AG04449 (cell line): ENCODE data around the gene PDCD4.
"Not testable (repeated sequence)": the region's sequence is repeated elsewhere in the genome, so short reads cannot be mapped to it uniquely, and the experiment has no call there.

Source experiments
- CTCF ChIA-PET: fragments of 350-600 bp; formaldehyde crosslinking; extraction: SDS; loops from one replicate; lab custom pipeline; 2021; ENCODE audit warnings: antibody characterized with exemption; lab: Yijun Ruan, JAX
- POLR2A ChIA-PET: fragments of 400-600, 350-600 bp; formaldehyde crosslinking; extraction: SDS; loops from one replicate; lab custom pipeline; 2020; ENCODE audit warnings: antibody characterized with exemption, inconsistent platforms; lab: Yijun Ruan, JAX
- DNase-seq: peaks from one replicate; pipeline ENCODE4 v3.0.0-alpha.2; 2010; ENCODE audit warnings: low read depth, low spot score
- H3K4me3 ChIP-seq: 2 replicates; pipeline ENCODE4 v1.5.1; 2011; ENCODE audit warnings: low read depth, mild to moderate bottlenecking, control low read depth, low read length
- CTCF ChIP-seq: IDR thresholded peaks from one replicate; pipeline ENCODE4 v1.5.1; 2011; ENCODE audit warnings: mild to moderate bottlenecking, moderate library complexity, low read length, control low read depth, inconsistent platforms; ENCODE audit not compliant: insufficient read depth; ENCODE audit errors: missing control alignments

Gene PDCD4

GRCh38 chr10:110915035-110915434, 43.3 kb downstream of the PDCD4 start:
- no peak for DNase-seq
- no peak overlapping the region for H3K4me3 ChIP-seq
- POLR2A ChIA-PET, result no interaction called here
- TF ChIP-seq CTCF, result no peak
- CTCF ChIA-PET, result interaction anchor here (0.7 kb wide), 1 partner anchor 169 kb away, joined by 4 read pairs; no protein-coding TSS in a partner anchor

GRCh38 chr10:110915600-110915999, 43.9 kb downstream of the PDCD4 start:
- POLR2A ChIA-PET, DNase-seq, H3K4me3 ChIP-seq, CTCF ChIA-PET: not testable (repeated sequence)

GRCh38 chr10:110916554-110917346, 45.0 kb downstream of the PDCD4 start:
- H3K4me3 ChIP-seq, result no peak overlapping the region; the same call in 1 of the 2 replicates
- no peak for TF ChIP-seq CTCF
- CTCF ChIA-PET, result interaction anchor here (0.6 to 2.1 kb wide), 6 partner anchors 12 to 172 kb away, joined by 3 to 8 read pairs (median 4); no protein-coding TSS in a partner anchor
- peak; percentile 93 for DNase-seq
- POLR2A ChIA-PET, result no interaction called here

GRCh38 chr10:110918269-110918642, 46.5 kb downstream of the PDCD4 start:
- ChIA-PET CTCF (interaction anchor here (1.2 to 2.1 kb wide), 5 partner anchors 12 to 308 kb away, joined by 3 to 8 read pairs (median 4); no protein-coding TSS in a partner anchor), POLR2A (interaction anchor here (0.6 to 1.7 kb wide), 9 partner anchors 16 to 620 kb away, joined by 3 to 7 read pairs (median 3); partner anchors contain the start of gene PDCD4)
- peak overlapping the region; percentile 79 for H3K4me3 ChIP-seq
- no peak for TF ChIP-seq CTCF
- DNase-seq, result peak; percentile 74

- POLR2A ChIA-PET, result interaction anchor here (0.6 to 1.7 kb wide), 15 partner anchors 11 to 708 kb away, joined by 3 to 7 read pairs (median 3); partner anchors contain the start of gene PDCD4
- TF ChIP-seq CTCF, result peak; percentile 0
- CTCF ChIA-PET, result interaction anchor here (1.0 to 1.6 kb wide), 4 partner anchors 9 to 308 kb away, joined by 3 to 4 read pairs (median 4); no protein-coding TSS in a partner anchor
These were observed 47.1 kb downstream of the PDCD4 start, which contains the start of gene BBIP1 for GRCh38 chr10:110918643-110919348. TSS of gene BBIP1 (minus strand) at chr10:110919180. CDS start at chr10:110918157, 1,023 bp downstream.

GRCh38 chr10:110919349-110919931, 47.7 kb downstream of the PDCD4 start, which contains the start of gene SHOC2:
TSS of gene SHOC2 (plus strand) at chr10:110919604. CDS start at chr10:110964359, 44,755 bp downstream.
- H3K4me3 ChIP-seq, result peak within 1 kb of the TSS; percentile 82
- DNase-seq, result no peak
- ChIA-PET CTCF (interaction anchor here (1.0 to 1.6 kb wide), 2 partner anchors 8 to 13 kb away, joined by 3 to 4 read pairs; no protein-coding TSS in a partner anchor), POLR2A (interaction anchor here (0.5 to 1.7 kb wide), 11 partner anchors 10 to 1527 kb away, joined by 3 to 4 read pairs (median 3); partner anchors contain the start of genes VTI1A and ZDHHC6)
- TF ChIP-seq CTCF, result peak; percentile 54

More at GRCh38 chr10:110918643-110919348, 47.1 kb downstream of the PDCD4 start, which contains the start of gene BBIP1:
- peak within 1 kb of the TSS; percentile 82 for H3K4me3 ChIP-seq
- peak; percentile 99 for DNase-seq
